NCI-H510A (cell line): ENCODE data around the gene KAT6B.
"Not testable (repeated sequence)": the region's sequence is repeated elsewhere in the genome, so short reads cannot be mapped to it uniquely, and the experiment has no call there.

ENCODE experiments used
- DNase-seq: peaks from one replicate; lab custom pipeline; 2025; lab: John Stamatoyannopoulos, UW

The KAT6B gene

DNA sequence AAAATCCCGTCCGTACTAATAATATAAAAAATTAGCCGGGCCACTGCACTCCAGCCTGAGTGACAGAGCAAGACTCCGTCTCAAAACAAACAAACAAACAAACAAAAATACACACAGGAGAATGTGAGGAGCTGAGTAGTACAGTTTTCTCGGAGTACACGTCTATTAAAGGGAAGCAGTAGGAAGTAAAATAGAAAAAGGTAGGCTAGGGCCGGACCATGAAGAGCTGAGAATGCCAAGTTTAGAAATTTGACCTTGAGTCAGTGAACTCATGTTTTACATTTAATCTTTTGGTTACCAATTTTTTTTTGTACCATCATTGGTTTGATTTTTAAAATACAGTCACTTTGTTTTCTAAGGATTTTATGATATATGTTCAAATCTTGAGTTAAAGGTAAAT, 64.1 kb downstream of the KAT6B start:
- no peak for DNase-seq

DNA sequence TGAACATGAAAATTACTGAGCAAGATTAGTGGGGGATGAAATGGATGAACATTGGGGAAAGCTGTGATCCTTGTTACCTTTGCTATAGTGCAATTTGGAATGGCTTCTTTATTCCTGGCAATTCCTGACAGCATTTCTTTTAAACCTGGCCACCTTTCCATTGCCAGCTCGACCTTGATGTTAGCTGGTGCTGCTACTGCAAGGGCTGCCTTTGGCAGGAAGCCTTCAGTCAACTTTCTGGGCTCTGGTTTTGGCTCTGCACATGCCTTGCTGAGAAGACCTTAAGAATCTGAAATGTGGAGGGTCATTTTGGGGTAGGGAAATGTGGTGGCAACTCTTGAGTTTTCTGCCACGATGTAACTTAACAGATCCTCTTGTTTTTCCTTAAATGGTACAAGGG, 64.7 kb downstream of the KAT6B start:
- no peak for DNase-seq

DNA sequence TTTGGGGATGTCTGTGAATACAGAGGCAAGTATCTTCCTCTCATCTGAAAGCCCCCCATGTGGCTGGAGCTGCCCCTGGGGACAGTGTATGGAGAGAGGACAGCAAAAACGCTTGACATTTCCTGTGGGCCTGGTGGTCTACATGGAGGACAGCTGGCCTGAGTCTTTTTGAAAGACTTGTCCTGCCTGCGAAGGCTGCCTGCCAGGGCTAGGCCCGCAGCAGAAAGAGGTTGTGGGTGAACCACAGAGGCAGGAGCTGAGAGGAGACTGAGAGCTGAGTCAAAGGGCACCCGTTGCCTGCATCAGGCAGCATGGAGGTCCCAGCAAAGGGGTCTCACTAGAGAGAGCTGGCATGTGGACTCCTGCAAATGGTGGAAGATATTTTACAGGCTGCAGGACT, 66.4 kb downstream of the KAT6B start:
- DNase-seq, result no peak

DNA sequence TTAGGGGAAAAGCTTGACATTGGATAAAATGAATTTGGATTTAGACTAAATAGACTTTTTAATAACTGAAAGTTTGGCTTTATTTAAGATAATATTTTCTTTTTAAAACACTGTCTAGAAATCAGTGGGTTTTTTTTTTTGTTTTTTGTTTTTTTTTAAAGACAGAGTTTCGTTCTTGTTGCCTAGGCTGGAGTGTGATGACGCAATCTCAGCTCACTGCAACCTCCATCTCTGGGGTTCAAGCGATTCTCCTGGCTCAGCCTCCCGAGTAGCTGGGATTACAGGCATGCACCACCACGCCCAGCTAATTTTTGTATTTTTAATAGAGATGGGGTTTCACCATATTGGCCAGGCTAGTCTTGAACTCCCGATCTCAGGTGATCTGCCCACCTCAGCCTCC, 66.9 kb downstream of the KAT6B start:
- not testable (repeated sequence) for DNase-seq

DNA sequence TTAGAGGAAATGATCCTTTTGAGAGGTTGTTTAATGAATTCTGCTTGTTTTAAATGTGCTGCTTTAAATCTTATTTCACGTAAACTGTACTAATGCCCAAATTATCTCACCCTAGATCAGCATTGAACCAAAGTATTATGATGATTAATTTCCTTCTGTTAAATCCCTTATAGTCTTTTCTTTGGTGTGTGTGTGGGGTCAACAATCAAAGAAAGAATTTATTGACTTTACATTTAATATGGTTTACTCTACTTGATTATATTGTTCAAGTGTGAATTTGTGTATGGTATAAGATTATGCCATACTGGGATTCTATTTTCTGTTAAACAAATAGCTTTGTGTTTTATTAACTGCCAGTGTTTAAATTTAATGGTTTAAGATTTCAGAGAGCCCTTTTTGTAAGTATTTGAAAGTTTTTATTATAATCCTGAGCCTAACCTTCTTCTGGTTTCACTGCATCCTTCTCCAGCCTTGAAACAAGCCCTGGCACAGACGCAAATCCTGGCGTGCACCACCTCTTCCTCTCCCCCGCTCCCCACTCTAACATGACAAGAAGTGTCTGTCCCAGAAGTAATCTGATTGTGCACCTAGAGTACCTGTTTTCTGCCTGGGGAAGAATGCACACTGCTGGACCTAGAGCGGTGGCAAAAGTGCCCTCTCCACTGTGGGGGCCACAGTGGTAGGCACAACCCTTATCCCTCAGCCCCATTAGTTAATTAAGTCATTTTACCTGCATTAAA, 70.6 kb downstream of the KAT6B start:
- DNase-seq, result no peak

DNA sequence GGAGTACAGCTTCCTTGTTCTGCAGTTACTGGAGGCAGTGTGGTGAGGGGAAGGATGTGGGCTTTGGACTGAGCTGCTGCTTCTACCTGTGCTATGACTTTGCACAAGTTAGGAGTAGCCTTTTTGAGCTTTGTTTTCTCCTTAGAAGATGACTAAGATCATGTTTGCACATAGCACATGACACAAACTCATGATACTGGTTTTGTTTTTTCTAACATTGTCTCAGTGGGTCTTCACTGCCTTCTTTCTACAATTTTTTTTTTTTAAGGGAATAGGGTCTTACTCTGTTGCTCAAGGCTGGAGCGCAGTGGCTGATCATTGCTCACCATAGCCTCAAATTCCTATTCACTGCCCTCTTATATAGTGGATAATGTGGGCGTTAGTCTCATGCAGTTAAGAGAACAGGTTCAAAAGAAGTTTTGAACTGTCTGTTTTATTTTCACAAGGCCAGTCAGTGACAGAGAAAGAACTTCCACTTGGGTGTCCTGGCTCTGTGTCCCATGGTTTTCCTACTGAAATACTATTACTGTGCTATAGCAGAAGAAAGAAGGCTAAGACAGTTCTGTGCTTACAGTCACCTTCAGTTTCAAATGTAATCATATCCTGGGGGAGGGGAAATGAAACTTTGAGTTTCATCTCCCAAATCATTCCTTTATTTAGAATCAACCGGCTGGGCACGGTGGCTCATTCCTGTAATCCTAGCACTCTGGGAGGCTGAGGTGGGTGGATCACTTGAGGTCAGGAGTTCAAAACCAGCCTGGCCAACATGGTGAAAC, 72.0 kb downstream of the KAT6B start:
- no peak for DNase-seq

DNA sequence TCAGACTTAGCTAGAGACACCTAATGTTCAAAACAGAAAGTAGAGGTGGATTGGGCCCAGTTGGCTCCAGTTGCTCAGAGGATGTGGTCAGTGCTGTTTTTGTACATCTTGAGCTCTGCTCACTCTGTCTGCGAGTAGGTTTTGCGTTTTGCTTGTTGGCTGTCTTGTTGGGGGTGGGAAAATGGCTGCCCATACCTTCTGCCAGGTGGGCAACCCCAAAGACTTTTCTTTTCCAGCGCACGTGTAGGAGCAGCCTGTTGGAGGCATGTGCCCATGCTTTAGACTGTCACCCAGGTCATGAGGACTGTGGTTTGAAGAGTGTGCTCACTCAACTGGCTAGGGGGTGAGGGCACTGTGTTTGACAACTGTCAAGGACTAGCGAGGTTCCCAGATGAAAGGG, 73.9 kb downstream of the KAT6B start:
- no peak for DNase-seq

DNA sequence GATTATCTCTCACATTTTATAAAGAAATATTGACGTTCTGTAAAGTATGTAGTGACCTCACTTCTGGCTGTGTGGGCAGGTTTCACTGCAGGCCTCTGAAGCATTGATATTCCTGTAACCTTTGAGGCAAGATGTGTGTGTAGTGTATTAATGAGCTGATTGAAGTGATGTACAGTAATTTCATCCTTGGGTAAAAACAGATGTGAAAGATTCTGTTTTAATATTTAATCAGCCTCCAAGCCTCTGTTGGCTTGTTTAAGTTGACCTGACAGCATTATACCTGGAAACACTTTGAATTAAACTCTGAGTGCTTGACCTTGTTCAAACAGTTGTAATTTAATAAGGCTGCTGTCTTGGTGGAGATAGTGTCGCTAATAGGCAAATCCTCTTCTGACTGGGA, 74.9 kb downstream of the KAT6B start:
- DNase-seq, result no peak

DNA sequence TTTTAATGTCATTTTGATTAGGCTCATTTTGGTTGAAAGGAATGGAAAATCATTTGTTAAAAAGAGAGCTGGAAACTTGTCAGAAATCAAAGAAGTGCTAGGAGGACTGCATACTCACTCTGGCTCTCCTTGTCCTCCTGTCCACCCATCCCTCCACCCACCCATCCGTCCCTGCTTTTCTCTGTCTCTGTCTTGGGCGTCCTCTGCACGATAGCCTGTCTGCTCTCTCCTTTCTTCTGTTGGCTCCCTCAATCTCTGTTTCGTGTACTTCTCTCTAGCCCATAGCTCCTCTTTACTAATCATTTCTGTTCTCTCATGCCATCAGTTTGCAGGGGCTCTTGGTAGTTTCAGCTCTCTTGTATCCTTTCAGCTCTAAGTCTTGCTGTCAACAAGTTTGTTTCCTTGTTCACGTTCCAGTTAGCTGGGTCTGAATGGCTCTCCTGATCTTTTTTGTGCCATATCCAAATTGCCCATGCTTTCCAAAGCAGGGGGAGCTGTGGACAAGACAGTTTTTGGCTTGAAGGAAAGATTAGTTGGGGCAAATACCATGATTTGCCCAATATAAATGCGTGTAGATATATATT, 75.6 kb downstream of the KAT6B start:
- DNase-seq, result no peak

DNA sequence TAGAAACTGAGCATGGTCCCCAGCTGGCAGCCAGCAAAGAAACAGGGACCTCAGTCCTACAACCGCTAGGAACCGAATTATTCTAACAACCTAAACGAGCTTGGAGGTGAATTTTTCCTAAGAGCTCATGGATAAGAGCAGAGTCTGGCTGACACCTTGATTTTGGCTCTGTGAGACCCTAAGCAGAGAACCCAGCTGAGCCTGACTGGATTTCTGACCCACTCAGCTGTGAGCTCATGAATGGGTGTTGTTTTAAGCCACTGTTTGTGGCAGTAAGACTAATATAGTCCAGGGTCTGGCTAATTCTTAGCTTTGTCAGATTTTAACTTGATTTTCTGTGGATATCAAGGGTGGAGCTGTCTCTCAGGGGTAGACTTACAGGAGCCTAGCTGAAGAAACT, 77.1 kb downstream of the KAT6B start:
- no peak for DNase-seq

DNA sequence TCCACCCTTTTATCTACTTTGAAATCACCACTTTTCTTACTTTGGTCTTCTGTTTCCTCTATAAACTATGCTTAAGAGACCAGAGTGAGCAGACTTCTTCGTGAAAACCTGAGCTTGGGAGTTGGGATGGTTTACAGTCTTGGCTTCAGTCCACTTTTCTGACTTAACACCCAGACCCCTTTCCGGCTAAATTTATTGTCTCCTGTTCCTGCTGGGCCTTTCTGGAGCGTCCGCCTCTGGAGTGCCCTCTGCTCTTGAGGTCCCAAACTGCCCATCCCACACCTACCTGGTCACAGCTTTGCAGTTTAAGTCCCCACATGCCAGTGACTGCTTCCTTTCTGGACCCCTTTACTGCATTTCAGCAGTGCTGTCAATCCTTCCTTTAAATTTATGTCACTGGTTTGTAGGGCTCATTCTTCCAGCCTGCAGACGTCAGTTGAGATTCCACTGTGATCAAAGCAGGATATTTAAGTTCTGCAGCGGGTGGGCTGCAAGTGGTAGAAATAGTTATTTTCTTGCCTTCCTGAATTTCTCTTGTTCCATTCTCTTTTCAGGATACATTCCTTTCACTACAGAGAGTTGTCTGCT, 80.3 kb downstream of the KAT6B start:
- no peak for DNase-seq

DNA sequence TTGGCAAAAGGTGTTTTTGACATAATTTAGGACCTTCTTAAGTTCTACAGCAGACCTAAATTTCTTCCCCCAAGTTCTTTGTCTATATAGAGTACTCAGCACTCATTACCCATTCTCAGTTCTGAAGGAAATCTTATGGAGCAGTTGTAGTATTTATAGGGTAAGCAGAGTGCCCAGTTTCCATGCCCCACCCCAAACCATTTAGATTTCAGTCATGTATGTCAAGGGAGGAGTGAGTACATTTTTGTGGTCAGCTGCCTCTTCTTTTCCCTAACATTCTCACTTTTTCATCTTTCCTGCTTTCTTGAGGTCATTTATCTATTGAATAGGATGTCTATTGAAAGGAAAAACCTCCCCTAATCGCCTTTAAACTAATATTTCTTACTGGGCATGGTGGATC, 83.3 kb downstream of the KAT6B start:
- no peak for DNase-seq

DNA sequence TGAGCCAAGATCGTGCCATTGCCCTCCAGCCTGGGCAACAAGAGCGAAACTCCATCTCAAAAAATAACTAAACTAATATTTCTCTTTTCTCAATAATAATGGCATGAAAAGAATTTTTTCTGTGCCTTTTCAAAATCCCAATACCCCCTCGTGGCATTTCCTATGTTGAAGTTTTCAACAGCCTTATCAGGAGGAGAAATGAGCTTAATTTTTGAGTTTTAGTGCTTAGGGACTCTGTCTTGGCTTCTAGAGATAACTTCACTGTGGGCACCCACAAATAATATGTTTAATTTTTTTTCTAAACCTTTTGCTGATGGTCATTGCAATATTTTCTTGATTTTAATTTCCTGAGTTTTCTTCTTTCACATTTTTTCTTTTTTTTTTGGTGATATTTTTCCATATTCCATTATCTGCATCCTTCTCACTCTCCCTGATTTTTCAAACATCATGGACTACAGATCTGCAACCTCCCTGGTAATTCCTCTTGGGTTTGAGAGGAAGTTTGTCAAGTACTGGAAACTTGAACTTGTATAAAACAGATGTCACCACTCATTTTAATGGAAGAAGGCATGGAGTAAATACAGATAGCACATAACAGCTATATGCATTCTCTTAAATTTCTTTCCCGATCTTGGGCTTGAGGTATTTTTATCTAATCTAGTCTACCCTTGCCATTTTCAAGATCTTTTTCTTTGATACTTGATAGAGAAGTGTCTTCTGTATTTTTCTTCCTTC, 84.0 kb downstream of the KAT6B start:
- no peak for DNase-seq

DNA sequence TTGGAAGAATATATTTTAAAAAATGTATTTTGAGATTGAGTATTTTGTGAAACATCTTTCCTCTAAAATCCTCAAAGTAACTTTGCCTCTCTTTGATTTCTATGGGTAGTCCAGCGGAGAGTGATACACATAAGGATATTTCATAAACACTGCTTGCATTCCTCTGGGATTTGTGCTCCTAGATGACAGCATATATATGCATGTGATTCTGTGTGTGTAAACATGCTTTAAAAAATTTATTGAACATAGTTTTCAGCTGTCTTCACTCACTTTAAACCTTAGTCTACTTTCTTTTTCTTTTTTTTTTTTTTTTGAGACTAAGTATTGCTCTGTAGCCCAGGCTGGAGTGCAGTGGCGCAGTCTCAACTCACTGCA, 84.6 kb downstream of the KAT6B start:
- no peak for DNase-seq

DNA sequence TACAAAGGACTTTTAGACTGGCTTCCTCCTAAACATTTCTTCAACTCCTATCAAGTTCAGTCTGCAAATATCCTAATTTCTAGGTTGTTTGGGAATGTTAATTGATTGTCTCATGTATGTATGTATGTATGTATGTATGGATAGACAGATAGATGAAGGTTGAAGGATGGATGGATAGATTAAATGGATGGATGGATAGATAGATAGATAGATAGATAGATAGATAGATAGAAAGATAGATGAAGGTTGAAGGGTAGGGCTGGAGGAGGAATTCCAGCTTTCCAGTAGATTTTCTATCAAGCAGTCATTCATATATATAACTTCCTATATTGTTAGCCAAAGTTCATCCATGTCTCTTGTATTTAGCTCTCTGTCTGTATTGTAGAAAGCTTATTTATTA, 85.8 kb downstream of the KAT6B start:
- no peak for DNase-seq

DNA sequence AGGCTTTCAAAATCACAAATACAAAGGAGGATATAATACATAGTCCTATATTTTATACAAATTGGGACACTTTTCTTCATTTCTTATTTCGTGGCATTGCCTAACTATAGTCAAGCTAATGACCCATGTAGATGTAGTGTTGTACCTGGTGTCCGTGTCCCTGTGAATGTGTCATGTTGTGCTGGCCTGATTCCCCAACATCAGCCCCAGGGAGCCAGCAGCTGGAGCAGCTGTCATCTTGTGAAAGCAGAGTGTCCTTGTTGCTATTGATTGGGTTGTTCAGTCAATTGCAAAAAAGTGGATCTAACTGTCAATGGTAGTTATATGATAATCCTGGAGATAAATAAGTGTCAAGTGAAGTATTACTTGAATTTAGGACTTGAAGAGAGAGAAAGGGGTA, 86.3 kb downstream of the KAT6B start:
- DNase-seq, result no peak

DNA sequence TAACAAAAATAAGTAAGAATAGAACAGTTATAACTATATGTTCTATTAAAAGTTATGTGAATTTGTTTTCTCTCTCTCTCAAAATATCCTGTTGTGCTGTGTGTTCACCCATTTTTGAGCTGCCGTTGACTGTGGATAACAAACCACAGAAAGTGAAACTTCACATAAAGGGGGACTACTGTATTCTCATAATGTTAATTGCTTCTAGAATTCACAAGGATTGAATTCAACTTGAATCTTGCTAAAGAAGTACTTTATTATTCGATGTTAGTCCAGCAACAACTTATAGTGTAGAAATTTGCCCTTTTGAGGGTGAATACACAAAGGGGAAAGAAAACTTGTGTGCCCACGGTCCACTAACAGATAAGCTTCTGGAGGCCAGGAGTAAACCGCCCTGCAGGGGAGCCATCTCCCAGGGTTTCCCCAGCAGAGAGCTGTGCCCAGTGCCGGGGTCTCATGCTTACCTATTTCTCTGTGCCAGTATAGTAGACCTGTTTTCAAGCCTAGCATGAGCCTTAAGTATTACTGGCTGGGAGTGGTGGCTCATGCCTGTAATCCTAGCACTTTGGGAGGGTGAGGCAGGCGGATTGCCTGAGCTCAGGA, 87.1 kb downstream of the KAT6B start:
- no peak for DNase-seq

DNA sequence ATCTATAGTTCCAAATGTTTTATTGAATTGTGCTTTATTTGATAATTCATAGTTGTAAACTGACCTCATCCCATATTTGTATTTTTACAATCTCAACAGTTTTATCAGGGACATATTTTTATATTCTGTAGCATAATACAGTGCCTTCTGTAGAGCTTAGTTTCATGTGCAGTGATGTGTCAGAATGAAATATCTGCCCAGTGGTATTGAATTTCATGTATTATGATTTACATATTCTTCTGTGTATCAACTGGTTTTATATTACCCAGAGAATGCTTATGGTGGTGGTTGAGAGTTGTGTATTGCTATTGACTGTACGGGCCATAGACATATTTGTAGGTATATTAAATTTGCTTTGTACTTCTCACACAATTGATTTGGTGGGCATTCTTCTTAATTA, 89.9 kb downstream of the KAT6B start:
- no peak for DNase-seq

DNA sequence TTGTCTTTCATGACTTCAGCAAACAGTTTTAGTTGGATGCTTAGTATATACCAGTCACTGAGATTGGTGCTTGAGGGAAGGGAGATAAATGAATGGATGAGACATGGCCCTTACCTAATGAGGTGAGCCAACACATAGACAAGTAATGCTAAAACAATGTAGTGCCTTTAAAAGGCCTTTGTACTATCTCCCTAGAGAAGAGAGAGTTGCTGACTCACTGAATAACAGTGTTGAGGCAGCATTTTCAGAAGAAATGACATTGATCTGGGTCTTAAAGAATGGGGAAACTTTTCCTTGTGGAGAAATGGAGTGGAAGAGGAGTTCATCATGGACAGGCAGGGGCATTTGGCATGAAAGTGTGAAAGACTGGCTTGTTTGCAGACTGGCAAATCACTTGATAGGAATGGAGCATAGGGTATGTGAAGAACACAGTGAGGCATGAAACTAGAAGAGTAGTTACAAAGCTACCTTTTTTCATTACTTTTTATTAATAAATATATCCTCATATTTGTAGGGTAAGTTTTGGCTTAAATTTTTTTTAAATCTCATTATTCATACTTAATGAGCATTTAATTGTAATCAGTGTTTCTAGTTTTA, 91.2 kb downstream of the KAT6B start:
- no peak for DNase-seq

DNA sequence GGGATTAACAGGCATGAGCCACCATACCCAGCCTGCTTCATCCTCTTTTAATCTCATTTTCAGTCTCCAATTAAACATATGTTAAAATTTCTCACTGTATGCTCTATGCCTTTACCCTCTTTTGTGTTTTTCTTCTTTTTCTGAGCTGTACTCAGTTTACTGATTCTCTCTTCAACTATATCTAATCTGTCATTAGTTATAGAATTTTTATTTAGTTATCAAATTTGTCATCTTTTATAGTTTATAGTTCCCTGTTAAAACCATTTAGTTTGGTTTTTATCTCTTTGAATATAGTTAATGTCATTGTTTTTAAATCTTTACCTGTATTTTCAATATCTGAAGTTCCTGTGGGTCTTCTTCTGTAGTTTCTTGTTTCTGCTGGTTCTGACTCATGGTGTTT, 93.3 kb downstream of the KAT6B start:
- no peak for DNase-seq

DNA sequence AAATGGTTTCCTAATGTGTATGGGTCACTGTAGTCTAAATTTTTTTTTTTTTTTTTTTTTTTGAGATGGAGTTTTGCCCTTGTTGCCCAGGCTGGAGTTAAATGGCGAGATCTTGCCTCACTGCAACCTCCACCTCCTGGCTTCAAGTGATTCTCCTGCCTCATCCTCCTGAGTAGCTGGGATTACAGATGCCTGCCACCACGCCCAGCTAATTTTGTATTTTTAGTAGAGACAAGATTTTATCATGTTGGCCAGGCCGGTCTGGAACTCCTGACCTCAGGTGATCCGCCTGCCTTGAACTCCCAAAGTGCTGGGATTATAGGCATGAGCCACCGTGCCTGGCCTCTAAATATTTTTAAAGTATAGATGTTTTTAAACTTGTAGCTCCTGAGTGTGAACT, 94.7 kb downstream of the KAT6B start:
- DNase-seq, result not testable (repeated sequence)

DNA sequence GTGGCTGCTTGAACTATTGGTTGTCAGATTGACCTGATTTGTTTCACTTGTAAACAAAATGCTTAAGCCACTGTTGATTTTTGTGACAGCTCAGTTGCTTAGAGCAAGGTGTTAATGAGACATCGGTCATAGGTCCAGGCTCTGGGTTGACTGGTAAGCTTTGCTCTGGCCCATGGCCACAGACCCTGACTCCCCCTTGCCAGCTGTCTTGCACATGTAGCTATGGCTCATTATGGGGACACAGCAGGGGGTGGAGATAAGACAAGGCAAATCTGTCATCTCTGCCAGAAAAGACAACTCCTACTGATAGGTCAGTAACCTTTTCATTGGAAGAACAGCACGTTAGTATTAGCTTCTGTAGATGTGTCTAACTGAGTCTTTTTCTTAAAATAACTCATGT, 95.3 kb downstream of the KAT6B start:
- no peak for DNase-seq
